Thyroid gland (tissue), 4 donors: ENCODE measurements around the gene CSRP2. TPM values are rescaled to one million over a fixed set of nuclear protein-coding genes. Genes with fewer than 3 reads are reported as not detected.

Source experiments
- DNase-seq, 2 donors: peaks; one replicate each; pipeline ENCODE4 v3.0.0-alpha.2; 2019
- H3K27ac ChIP-seq, 3 donors: fragments of 200-600 bp; sonication (generic); 1 replicate in 2 of 3; 2 replicates in 1 of 3; pipeline ENCODE4 v1.5.1; 2016 to 2019; ENCODE audit warnings: mild to moderate bottlenecking in 1 of 3, moderate library complexity in 1 of 3
- H3K27me3 ChIP-seq: fragments of 200-600 bp; sonication (generic); one replicate; pipeline ENCODE4 v1.5.1; 2019
- H3K36me3 ChIP-seq, 2 donors: fragments of 200-600 bp; sonication (generic); one replicate each; pipeline ENCODE4 v1.5.1; 2016 to 2019
- H3K4me1 ChIP-seq, 2 donors: fragments of 200-600 bp; sonication (generic); one replicate each; pipeline ENCODE4 v1.5.1; 2017 to 2019
- H3K4me3 ChIP-seq, 3 donors: fragments of 200-600 bp; sonication (generic); replicated peaks in 1 of 3; 1 replicate in 2 of 3; 2 replicates in 1 of 3; pipeline ENCODE4 v1.5.1; 2016; ENCODE audit warnings: mild to moderate bottlenecking in 1 of 3
- H3K9me3 ChIP-seq: fragments of 200-600 bp; sonication (generic); one replicate; pipeline ENCODE4 v1.5.1; 2017
- POLR2A ChIP-seq, 2 donors: fragments of 450-650 bp; IDR thresholded peaks; one replicate each; pipeline ENCODE4 v1.6.1; 2017; ENCODE audit warnings: antibody characterized with exemption in 2 of 2, mild to moderate bottlenecking in 2 of 2, moderate library complexity in 1 of 2
- WGBS, 2 donors: methylation state at CpG; one replicate each; pipeline ENCODE4 v1.1.5; 2017; 5-methylcytosine and 5-hydroxymethylcytosine counted together
- intact Hi-C: fragments of 100-400 bp; cut with DNase I; formaldehyde crosslinking; loops from one replicate; pipeline ENCODE4 v1.15.1; 2023
- total RNA-seq, 4 donors: library from RNA; depleted of rRNA; stranded (reverse); fragments of >200 nt; gene quantifications; one replicate each; pipeline ENCODE4 v1.2.3, GENCODE V29; 2016
- TF ChIP-seq, protein P1 (sequence below), 6 experiments: fragments of 200-600 bp in 3 of 6; fragments of 450-650 bp in 3 of 6; sonication (generic) in 3 of 6; IDR thresholded peaks; one replicate each; pipeline ENCODE4 v1.5.1; 2016 to 2019; ENCODE audit warnings: antibody characterized with exemption in 6 of 6, mild to moderate bottlenecking in 2 of 6, inconsistent platforms in 1 of 6, moderate library complexity in 1 of 6

The CSRP2 gene
- total RNA-seq, 4 donors from 2014 or later, result 42.1 to 65.1 (median 49.4) TPM

DNA sequence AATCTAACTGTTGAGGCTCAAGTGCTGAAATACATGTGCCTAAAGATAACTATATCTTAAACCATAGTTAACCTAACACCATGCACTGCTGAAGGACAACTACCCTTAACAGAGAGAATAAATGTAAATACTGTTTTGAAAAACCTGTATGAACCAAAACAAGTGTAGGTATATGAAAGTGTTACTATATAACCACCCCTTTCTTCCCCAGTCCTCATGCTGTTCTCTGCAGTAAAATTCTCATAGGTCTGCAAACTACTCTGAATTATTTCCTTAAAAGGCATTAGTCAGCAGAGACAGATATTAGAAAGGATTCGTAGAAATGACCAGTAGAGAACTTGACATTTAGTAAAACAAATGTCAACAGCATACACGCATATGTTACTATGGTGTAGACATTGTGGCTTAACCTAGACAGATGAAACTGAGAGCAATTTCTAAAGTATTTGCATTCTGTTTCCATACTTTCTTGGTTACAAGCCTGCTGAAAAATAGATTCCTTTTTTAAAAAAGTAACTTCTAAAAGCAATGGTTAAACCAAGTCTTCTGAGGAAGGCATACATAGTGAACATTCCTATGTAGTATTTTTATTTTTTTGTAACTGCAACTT is 13.9 kb downstream of the CSRP2 start:
- no peak for DNase-seq
- Histone ChIP-seq H3K36me3 (no peaks in the 10 kb centered on the region), H3K27me3 (no peaks in the 10 kb centered on the region), H3K9me3 (no peaks in the 10 kb centered on the region), H3K4me1 (peaks cover 7 to 10% of the 10 kb centered on the region in 2 donors), H3K4me3 (no peak overlapping the region), H3K27ac (no peak overlapping the region)
- intact Hi-C loops, result no loop called here
- TF ChIP-seq, protein P1, sequence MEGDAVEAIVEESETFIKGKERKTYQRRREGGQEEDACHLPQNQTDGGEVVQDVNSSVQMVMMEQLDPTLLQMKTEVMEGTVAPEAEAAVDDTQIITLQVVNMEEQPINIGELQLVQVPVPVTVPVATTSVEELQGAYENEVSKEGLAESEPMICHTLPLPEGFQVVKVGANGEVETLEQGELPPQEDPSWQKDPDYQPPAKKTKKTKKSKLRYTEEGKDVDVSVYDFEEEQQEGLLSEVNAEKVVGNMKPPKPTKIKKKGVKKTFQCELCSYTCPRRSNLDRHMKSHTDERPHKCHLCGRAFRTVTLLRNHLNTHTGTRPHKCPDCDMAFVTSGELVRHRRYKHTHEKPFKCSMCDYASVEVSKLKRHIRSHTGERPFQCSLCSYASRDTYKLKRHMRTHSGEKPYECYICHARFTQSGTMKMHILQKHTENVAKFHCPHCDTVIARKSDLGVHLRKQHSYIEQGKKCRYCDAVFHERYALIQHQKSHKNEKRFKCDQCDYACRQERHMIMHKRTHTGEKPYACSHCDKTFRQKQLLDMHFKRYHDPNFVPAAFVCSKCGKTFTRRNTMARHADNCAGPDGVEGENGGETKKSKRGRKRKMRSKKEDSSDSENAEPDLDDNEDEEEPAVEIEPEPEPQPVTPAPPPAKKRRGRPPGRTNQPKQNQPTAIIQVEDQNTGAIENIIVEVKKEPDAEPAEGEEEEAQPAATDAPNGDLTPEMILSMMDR (IDR thresholded peaks at IDR 0.05), result no peak
- TF ChIP-seq POLR2A (IDR thresholded peaks at IDR 0.05), result no peak
- 79 to 80% methylated on average over 2 of the region's 2 CpGs for WGBS, 2 donors

DNA sequence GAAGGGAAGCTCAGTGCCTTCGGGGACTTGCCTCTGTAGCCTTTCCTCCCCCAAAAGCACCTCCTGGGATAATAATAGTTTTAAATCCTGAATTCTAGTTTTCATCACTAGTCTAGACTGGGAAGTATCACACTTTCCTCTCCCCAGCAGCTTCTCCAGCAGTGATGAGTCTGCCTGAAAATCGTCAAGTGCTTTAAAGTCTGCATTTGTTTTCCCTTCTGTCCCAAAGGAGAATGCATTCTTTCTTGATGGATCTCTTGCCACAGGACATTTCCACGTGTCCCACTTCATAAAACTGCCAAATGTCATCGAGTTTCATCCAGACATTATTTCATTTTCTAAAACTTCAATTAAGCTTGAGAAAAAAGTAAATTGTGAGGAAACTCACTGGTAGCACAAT is 15.0 kb downstream of the CSRP2 start:
- intact Hi-C loops, result no loop called here
- Histone ChIP-seq H3K9me3 (no peaks in the 10 kb centered on the region), H3K27me3 (no peaks in the 10 kb centered on the region), H3K4me1 (peaks cover 10 to 11% of the 10 kb centered on the region in 2 donors), H3K4me3 (no peak overlapping the region), H3K36me3 (no peaks in the 10 kb centered on the region), H3K27ac (no peak overlapping the region)
- TF ChIP-seq, protein P1 (IDR thresholded peaks at IDR 0.05), result no peak
- TF ChIP-seq POLR2A (IDR thresholded peaks at IDR 0.05), result no peak
- 61 to 78% methylated on average over 4 of the region's 4 CpGs for WGBS, 2 donors
- DNase-seq, result no peak

DNA sequence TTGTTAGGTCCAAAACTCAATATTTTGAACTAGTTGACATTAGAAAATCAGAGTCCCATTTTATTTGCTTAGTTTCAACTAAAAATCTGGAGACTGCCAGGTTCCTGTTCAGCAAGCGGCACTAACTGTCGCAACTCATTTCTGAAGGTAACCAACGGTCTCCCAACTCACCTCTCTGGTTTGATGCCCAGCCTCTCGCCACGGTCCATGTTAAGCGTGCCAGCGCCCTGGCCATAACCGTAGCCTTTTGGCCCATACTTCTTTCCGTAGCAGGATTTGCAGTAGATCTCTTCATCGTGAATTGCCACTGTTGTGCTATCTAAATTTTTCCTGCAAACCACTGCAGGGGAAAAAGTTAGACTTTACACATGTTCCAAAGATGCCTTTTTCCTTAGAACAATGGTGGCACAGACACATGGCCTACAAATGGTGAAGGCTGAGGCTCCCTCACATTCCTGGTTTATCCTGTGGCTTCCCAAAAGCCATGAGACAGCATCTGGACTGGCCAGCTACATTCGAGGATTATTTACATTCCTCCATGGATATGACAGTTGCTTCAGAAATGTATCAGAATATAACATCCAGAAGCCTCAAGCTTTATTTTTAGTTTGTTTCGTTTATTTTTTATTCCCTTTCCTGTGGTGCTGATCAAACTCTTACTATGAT is 15.7 kb downstream of the CSRP2 start:
- WGBS, 2 donors, result 92 to 94% methylated on average over 12 of the region's 12 CpGs
- peaks cover 10 to 11% of the 10 kb centered on the region in 2 donors for H3K4me1 ChIP-seq
- intact Hi-C loops, result no loop called here

DNA sequence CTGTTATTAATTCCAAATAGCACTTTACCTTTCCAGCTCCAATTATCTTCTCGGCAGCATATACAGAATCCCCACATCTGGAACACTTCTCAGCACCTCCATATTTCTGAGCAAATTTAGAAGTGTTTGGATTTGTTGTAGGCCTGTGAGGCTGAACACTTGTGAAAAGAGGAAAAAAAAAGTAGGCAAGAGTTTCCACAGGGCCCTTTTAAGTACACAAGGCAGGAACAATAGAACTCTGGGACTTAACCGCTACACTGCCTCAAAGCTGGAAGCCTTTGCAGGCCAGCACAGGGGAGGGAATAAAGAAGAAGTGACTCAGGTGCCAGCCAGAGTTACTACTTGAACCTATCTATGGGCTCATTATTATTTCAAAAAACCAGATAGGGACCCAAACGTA is 18.6 kb downstream of the CSRP2 start:
- Histone ChIP-seq H3K36me3 (peaks cover 0 to 2% of the 10 kb centered on the region in 2 donors), H3K27ac (peak overlapping the region; percentile 1 to 74 (median 56)), H3K4me1 (peaks cover 0 to 11% of the 10 kb centered on the region in 2 donors), H3K9me3 (no peaks in the 10 kb centered on the region), H3K4me3 (no peak overlapping the region), H3K27me3 (no peaks in the 10 kb centered on the region)
- WGBS, 2 donors, result 56 to 58% methylated on average over 3 of the region's 3 CpGs
- DNase-seq, result peak; percentile 17 to 32
- no peak for TF ChIP-seq POLR2A (IDR thresholded peaks at IDR 0.05)
- TF ChIP-seq, protein P1 (IDR thresholded peaks at IDR 0.05), result no peak
- intact Hi-C loops, result no loop called here

More for the DNA sequence above, 15.7 kb downstream of the CSRP2 start:
- H3K27ac ChIP-seq, result no peak overlapping the region
- H3K27me3 ChIP-seq, result no peaks in the 10 kb centered on the region
- TF ChIP-seq, protein P1 (IDR thresholded peaks at IDR 0.05), result no peak
- TF ChIP-seq POLR2A (IDR thresholded peaks at IDR 0.05), result no peak
- no peaks in the 10 kb centered on the region for H3K36me3 ChIP-seq
- no peak overlapping the region for H3K4me3 ChIP-seq
- DNase-seq, result no peak
- no peaks in the 10 kb centered on the region for H3K9me3 ChIP-seq

DNA sequence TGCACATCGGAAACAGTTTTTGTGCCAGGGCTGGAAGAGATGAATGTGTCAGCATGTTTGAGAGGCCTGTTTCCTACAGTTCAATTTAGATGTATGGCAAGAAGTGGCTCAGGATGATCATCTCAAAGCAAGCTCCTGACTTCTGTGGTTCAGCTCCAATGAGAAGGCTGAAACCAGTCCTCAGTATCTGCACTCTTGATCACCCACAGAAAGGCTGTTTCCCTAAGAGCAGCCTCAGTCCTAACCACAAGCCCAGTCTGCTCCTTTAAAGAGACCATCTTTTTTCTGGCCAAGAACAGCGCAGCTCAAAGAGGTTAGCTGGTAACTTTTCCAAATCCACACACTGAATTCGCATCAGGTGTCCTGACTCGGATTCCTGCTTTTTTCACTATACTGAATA is 19.2 kb downstream of the CSRP2 start:
- peak overlapping the region; percentile 1 to 74 (median 56) for H3K27ac ChIP-seq
- intact Hi-C loops, result no loop called here
- no peaks in the 10 kb centered on the region for H3K9me3 ChIP-seq
- no peak overlapping the region for H3K4me3 ChIP-seq
- H3K36me3 ChIP-seq, result peaks cover 0 to 2% of the 10 kb centered on the region in 2 donors
- H3K27me3 ChIP-seq, result no peaks in the 10 kb centered on the region
- H3K4me1 ChIP-seq, result peaks cover 0 to 11% of the 10 kb centered on the region in 2 donors
- 51 to 64% methylated on average over 4 of the region's 4 CpGs for WGBS, 2 donors
- no peak for DNase-seq
- TF ChIP-seq, protein P1 (IDR thresholded peaks at IDR 0.05), result no peak
- TF ChIP-seq POLR2A (IDR thresholded peaks at IDR 0.05), result no peak
